GM12865 (cell line): Measurements from ENCODE around the gene DNAJB8.

ENCODE experiments used
- DNase-seq: peaks from one replicate; pipeline ENCODE4 v3.0.0; 2010; ENCODE audit warnings: low read depth
- H3K4me3 ChIP-seq: 2 replicates; pipeline ENCODE4 v1.5.1; 2011; ENCODE audit warnings: mild to moderate bottlenecking, low read depth, low read length, control low read depth
- TF ChIP-seq, protein P1 (sequence below): IDR thresholded peaks from 2 replicates; pipeline ENCODE4 v1.5.1; 2011; ENCODE audit warnings: low read length, control low read depth, low read depth, inconsistent platforms; ENCODE audit not compliant: insufficient read depth; ENCODE audit errors: missing control alignments

DNAJB8 gene

DNA sequence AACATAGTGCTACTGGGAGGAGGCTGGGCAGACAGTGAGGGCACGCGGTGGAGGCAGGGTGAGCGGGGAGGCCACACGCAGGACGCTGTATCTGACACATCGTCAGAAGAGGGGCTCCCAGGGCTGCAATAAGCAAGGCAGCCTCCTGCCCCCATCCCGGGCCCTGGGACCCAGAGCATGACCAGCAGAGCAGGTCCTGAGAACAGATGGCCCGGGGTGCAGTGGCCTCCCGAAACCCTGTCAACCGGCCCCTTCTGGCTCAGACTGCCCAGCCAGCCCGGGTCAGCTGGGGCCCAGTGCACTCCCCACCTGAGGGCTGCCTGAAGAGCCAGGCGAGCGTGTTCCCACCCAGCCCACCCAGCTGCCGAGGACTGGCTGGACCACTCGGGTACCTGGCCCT lies 37.4 kb downstream of the DNAJB8 start:
- no peak for DNase-seq
- no peak overlapping the region for H3K4me3 ChIP-seq
- TF ChIP-seq, protein P1, sequence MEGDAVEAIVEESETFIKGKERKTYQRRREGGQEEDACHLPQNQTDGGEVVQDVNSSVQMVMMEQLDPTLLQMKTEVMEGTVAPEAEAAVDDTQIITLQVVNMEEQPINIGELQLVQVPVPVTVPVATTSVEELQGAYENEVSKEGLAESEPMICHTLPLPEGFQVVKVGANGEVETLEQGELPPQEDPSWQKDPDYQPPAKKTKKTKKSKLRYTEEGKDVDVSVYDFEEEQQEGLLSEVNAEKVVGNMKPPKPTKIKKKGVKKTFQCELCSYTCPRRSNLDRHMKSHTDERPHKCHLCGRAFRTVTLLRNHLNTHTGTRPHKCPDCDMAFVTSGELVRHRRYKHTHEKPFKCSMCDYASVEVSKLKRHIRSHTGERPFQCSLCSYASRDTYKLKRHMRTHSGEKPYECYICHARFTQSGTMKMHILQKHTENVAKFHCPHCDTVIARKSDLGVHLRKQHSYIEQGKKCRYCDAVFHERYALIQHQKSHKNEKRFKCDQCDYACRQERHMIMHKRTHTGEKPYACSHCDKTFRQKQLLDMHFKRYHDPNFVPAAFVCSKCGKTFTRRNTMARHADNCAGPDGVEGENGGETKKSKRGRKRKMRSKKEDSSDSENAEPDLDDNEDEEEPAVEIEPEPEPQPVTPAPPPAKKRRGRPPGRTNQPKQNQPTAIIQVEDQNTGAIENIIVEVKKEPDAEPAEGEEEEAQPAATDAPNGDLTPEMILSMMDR, result no peak

GRCh38 chr3:128427872-128428822 lies 38.5 kb downstream of the DNAJB8 start:
- H3K4me3 ChIP-seq, result no peak overlapping the region
- TF ChIP-seq, protein P1, result no peak
- DNase-seq, result no peak

- H3K4me3 ChIP-seq, result no peak overlapping the region
- DNase-seq, result no peak
- TF ChIP-seq, protein P1, result no peak
Observed at GRCh38 chr3:128427175-128427857, 39.4 kb downstream of the DNAJB8 start.

- peak; percentile 48 for DNase-seq
- no peak overlapping the region for H3K4me3 ChIP-seq
- TF ChIP-seq, protein P1, result peak; percentile 90
Observed at GRCh38 chr3:128426128-128426921, 40.4 kb downstream of the DNAJB8 start.

DNA sequence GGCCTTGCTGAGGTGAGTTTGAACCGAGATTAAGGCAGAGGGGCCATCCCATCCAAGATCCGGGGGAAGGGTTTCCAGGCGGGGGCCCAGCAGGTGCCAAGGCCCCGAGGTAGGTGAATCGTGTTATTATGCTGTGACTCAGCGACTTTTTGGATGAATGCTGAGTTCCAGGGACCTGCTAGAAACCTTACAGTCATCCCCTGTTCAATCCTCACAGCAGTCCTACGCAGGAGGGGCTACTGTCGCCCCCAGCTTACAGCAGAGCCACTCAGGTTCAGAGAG lies 40.9 kb downstream of the DNAJB8 start:
- no peak for DNase-seq
- no peak overlapping the region for H3K4me3 ChIP-seq
- TF ChIP-seq, protein P1, result no peak

DNA sequence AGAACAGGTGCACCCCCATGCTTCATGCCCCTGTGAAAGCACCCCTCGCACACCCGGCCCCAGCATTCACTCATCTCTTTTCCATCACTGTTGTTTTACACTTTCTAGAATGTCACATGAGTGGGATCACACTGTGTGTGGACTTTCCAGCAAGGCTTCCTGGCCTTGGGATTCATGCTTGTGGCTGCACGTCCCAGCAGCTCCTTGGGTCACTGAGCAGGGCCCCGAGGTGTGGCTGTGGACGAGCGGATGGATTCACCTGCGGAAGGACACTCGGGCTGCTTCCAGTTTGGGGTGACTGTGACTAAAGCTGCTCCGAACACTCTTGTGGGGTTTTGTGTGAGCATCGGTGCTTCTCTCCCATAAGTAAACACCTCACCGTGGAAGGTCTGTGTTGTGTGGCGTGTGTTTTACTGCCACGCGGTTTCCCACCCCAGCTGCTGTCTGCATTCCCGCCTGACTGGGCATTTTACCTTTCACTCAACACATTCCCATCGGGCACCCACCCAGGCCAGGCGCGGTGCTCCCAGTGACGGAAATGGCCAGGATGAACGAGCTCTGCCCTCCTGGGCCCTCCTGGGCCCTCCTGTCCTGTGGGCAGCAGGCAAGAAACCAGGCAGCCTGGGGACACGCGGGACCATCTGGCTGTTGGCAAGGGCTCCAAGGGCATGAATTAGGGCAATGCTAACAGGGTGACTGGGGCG lies 41.4 kb downstream of the DNAJB8 start:
- TF ChIP-seq, protein P1, result no peak
- H3K4me3 ChIP-seq, result no peak overlapping the region
- no peak for DNase-seq
